Stimulated activated CD8-positive, alpha-beta memory T cell treated with anti-CD3 and anti-CD28 coated beads, Interleukin-7, amount 100 ng/mL, for 4 hours (primary cell): ENCODE data around the gene IL19.
A peak's percentile ranks its signal among the peaks of the same experiment; 100 is the strongest.

Experiments
- DNase-seq, 2 donors: peaks; one replicate each; pipeline ENCODE4 v3.0.0-alpha.2; 2020; ENCODE audit warnings: low read depth in 2 of 2

IL19 gene

GRCh38 chr1:206856674-206857464 is 86.3 kb downstream of the IL19 start:
- DNase-seq, result no peak

- no peak for DNase-seq
These were observed 88.5 kb downstream of the IL19 start for GRCh38 chr1:206859082-206859521.

- no peak for DNase-seq
These were observed 89.6 kb downstream of the IL19 start for GRCh38 chr1:206860165-206860564.

- DNase-seq, result no peak
These were observed 92.7 kb downstream of the IL19 start for GRCh38 chr1:206863266-206863665.

- DNase-seq, result peak; percentile 67 to 75
These were observed 94.5 kb downstream of the IL19 start, which contains the start of gene IL20 for GRCh38 chr1:206864939-206865671. IL20 (plus strand) TSS chr1:206865623; CDS start chr1:206865853, 230 bp downstream.

GRCh38 chr1:206866062-206866461 is 95.5 kb downstream of the IL19 start:
- no peak for DNase-seq

- no peak for DNase-seq
These were observed 96.7 kb downstream of the IL19 start for GRCh38 chr1:206867239-206867638.

- DNase-seq, result no peak
These were observed 97.1 kb downstream of the IL19 start for GRCh38 chr1:206867716-206868115.

GRCh38 chr1:206868264-206868663 is 97.7 kb downstream of the IL19 start:
- no peak for DNase-seq

GRCh38 chr1:206872139-206872538 is 101.6 kb downstream of the IL19 start:
- DNase-seq, result no peak

GRCh38 chr1:206873603-206874188 is 103.1 kb downstream of the IL19 start:
- no peak for DNase-seq

- DNase-seq, result no peak
These were observed 105.3 kb downstream of the IL19 start for GRCh38 chr1:206875752-206876377.

GRCh38 chr1:206878456-206878855 is 107.9 kb downstream of the IL19 start:
- DNase-seq, result no peak

GRCh38 chr1:206880314-206880713 is 109.7 kb downstream of the IL19 start:
- DNase-seq, result no peak

GRCh38 chr1:206882555-206882954 is 112.0 kb downstream of the IL19 start:
- DNase-seq, result no peak

- no peak for DNase-seq
These were observed 112.6 kb downstream of the IL19 start for GRCh38 chr1:206883160-206883559.

GRCh38 chr1:206883876-206884275 is 113.3 kb downstream of the IL19 start:
- no peak for DNase-seq

GRCh38 chr1:206885341-206886060 is 114.9 kb downstream of the IL19 start:
- DNase-seq, result no peak

GRCh38 chr1:206886831-206887230 is 116.3 kb downstream of the IL19 start:
- DNase-seq, result no peak

- DNase-seq, result no peak
These were observed 117.1 kb downstream of the IL19 start for GRCh38 chr1:206887701-206888100.
